ENCODE results near the gene AATK. TPM values are rescaled to one million over a fixed set of nuclear protein-coding genes. Genes with fewer than 3 reads are reported as not detected.

AATK gene
- total RNA-seq (2022; extraction: Qiagen RNA extraction; ENCODE audit: low read depth), result 0.42 to 0.61 TPM (median 0.49 TPM) in 5 replicates

GRCh38 chr17:81166033-81166492 lies at the start of gene AATK:
Gene AATK (minus strand): TSS chr17:81166221. CDS start chr17:81165992, 229 bp downstream.

GRCh38 chr17:81165246-81166032 lies 582 bp downstream of the AATK start, which contains the start of gene PVALEF:
Gene PVALEF (plus strand): TSS chr17:81165507. CDS start chr17:81181227, 15,720 bp downstream.

Other genes with a start within 250 kb of the AATK start
- 28.1 to 35.8 TPM (median 32.2 TPM) in 5 replicates for gene CHMP6, start 174.4 kb downstream of the AATK start, total RNA-seq (2022; extraction: Qiagen RNA extraction; ENCODE audit: low read depth)
- gene BAIAP2, start 131.1 kb downstream of the AATK start, total RNA-seq (2022; extraction: Qiagen RNA extraction; ENCODE audit: low read depth), result 55.3 to 75.1 TPM (median 58.0 TPM) in 5 replicates
- gene PVALEF, start 714 bp downstream of the AATK start, total RNA-seq (2022; extraction: Qiagen RNA extraction; ENCODE audit: low read depth), result not detected in 5 replicates
- gene CEP131, start 56.7 kb upstream of the AATK start, total RNA-seq (2022; extraction: Qiagen RNA extraction; ENCODE audit: low read depth), result 5.7 to 10.6 TPM (median 8.3 TPM) in 5 replicates
- gene TEPSIN, start 72.8 kb upstream of the AATK start, total RNA-seq (2022; extraction: Qiagen RNA extraction; ENCODE audit: low read depth), result 15.5 to 31.5 TPM (median 28.2 TPM) in 5 replicates
- gene NDUFAF8, start 73.1 kb upstream of the AATK start, total RNA-seq (2022; extraction: Qiagen RNA extraction; ENCODE audit: low read depth), result 108 to 230 TPM (median 200 TPM) in 5 replicates
- 53.1 to 82.4 TPM (median 73.3 TPM) in 5 replicates for gene SLC38A10, start 129.1 kb upstream of the AATK start, total RNA-seq (2022; extraction: Qiagen RNA extraction; ENCODE audit: low read depth)
- gene BAHCC1, start 229.2 kb upstream of the AATK start, total RNA-seq (2022; extraction: Qiagen RNA extraction; ENCODE audit: low read depth), result 11.8 to 16.3 TPM (median 15.8 TPM) in 5 replicates